ENCODE data around the gene LRRC59. TPM values are rescaled to one million over a fixed set of nuclear protein-coding genes. Genes with fewer than 3 reads are reported as not detected.

The LRRC59 gene
- total and polyA plus RNA-seq, 4 donors: 43.8 to 117 (median 79.2) TPM

GRCh38 chr17:50356418-50356817 is 40.9 kb downstream of the LRRC59 start:
- no peaks in the 10 kb centered on the region for H3K4me1 ChIP-seq (ENCODE audit: control insufficient read depth in 5 of 5, insufficient read depth in 5 of 5, low read length in 5 of 5)
- DNase-seq (no peak), ATAC-seq (ENCODE audit: insufficient read depth, low FRiP score) (no peak)
- H3K9me3 ChIP-seq (ENCODE audit: control insufficient read depth in 4 of 4, insufficient read depth in 3 of 4, low read length in 3 of 4): no peaks in the 10 kb centered on the region
- no peak overlapping the region for H3K4me3 ChIP-seq
- WGBS, 2 donors: 96% methylated on average over 12 of the region's 12 CpGs
- no peak overlapping the region for H3K9ac ChIP-seq (ENCODE audit: insufficient read depth in 1 of 2, low read length in 2 of 2)
- no peaks in the 10 kb centered on the region for H3K27me3 ChIP-seq (ENCODE audit: control insufficient read depth in 3 of 3, insufficient read depth in 3 of 3, low read length in 2 of 3)
- no peak overlapping the region for H3K27ac ChIP-seq (ENCODE audit: low read depth in 1 of 2, low read length in 1 of 2)
- TF ChIP-seq CTCF (IDR thresholded peaks at IDR 0.05; ENCODE audit: control extremely low read depth, extremely low read depth): no peak
- peaks cover 0 to 71% (median 28%) of the 10 kb centered on the region in 4 donors for H3K36me3 ChIP-seq (ENCODE audit: control insufficient read depth in 4 of 4, insufficient read depth in 4 of 4, low read length in 4 of 4)

GRCh38 chr17:50355701-50356341 is 41.5 kb downstream of the LRRC59 start:
- no peak overlapping the region for H3K27ac ChIP-seq (ENCODE audit: low read depth in 1 of 2, low read length in 1 of 2)
- H3K9me3 ChIP-seq (ENCODE audit: control insufficient read depth in 4 of 4, insufficient read depth in 3 of 4, low read length in 3 of 4): no peaks in the 10 kb centered on the region
- DNase-seq (no peak), ATAC-seq (ENCODE audit: insufficient read depth, low FRiP score) (no peak)
- H3K4me1 ChIP-seq (ENCODE audit: control insufficient read depth in 5 of 5, insufficient read depth in 5 of 5, low read length in 5 of 5): no peaks in the 10 kb centered on the region
- H3K9ac ChIP-seq (ENCODE audit: insufficient read depth in 1 of 2, low read length in 2 of 2): no peak overlapping the region
- no peak overlapping the region for H3K4me3 ChIP-seq
- H3K36me3 ChIP-seq (ENCODE audit: control insufficient read depth in 4 of 4, insufficient read depth in 4 of 4, low read length in 4 of 4): peaks cover 0 to 69% (median 26%) of the 10 kb centered on the region in 4 donors
- H3K27me3 ChIP-seq (ENCODE audit: control insufficient read depth in 3 of 3, insufficient read depth in 3 of 3, low read length in 2 of 3): no peaks in the 10 kb centered on the region
- 92 to 93% methylated on average over 20 of the region's 20 CpGs for WGBS, 2 donors
- TF ChIP-seq CTCF (IDR thresholded peaks at IDR 0.05; ENCODE audit: control extremely low read depth, extremely low read depth): no peak

GRCh38 chr17:50355336-50355700 is 42.0 kb downstream of the LRRC59 start:
- 89% methylated on average over 4 of the region's 4 CpGs for WGBS, 2 donors
- Histone ChIP-seq H3K9ac (ENCODE audit: insufficient read depth in 1 of 2, low read length in 2 of 2) (no peak overlapping the region), H3K27ac (ENCODE audit: low read depth in 1 of 2, low read length in 1 of 2) (no peak overlapping the region), H3K36me3 (ENCODE audit: control insufficient read depth in 4 of 4, insufficient read depth in 4 of 4, low read length in 4 of 4) (peaks cover 0 to 67% (median 26%) of the 10 kb centered on the region in 4 donors), H3K9me3 (ENCODE audit: control insufficient read depth in 4 of 4, insufficient read depth in 3 of 4, low read length in 3 of 4) (no peaks in the 10 kb centered on the region), H3K27me3 (ENCODE audit: control insufficient read depth in 3 of 3, insufficient read depth in 3 of 3, low read length in 2 of 3) (no peaks in the 10 kb centered on the region), H3K4me3 (no peak overlapping the region), H3K4me1 (ENCODE audit: control insufficient read depth in 5 of 5, insufficient read depth in 5 of 5, low read length in 5 of 5) (no peaks in the 10 kb centered on the region)
- no peak for TF ChIP-seq CTCF (IDR thresholded peaks at IDR 0.05; ENCODE audit: control extremely low read depth, extremely low read depth)
- ATAC-seq (ENCODE audit: insufficient read depth, low FRiP score) (no peak), DNase-seq (no peak)

- DNase-seq: no peak
- H3K4me3 ChIP-seq: no peak overlapping the region
- WGBS, 2 donors: 95 to 97% methylated on average over 13 of the region's 13 CpGs
These were observed 42.5 kb downstream of the LRRC59 start for GRCh38 chr17:50354776-50355175.

More at GRCh38 chr17:50354776-50355175, 42.5 kb downstream of the LRRC59 start:
- Histone ChIP-seq H3K9me3 (ENCODE audit: control insufficient read depth in 4 of 4, insufficient read depth in 3 of 4, low read length in 3 of 4) (no peaks in the 10 kb centered on the region), H3K4me1 (ENCODE audit: control insufficient read depth in 5 of 5, insufficient read depth in 5 of 5, low read length in 5 of 5) (no peaks in the 10 kb centered on the region), H3K27me3 (ENCODE audit: control insufficient read depth in 3 of 3, insufficient read depth in 3 of 3, low read length in 2 of 3) (no peaks in the 10 kb centered on the region), H3K9ac (ENCODE audit: insufficient read depth in 1 of 2, low read length in 2 of 2) (no peak overlapping the region), H3K27ac (ENCODE audit: low read depth in 1 of 2, low read length in 1 of 2) (no peak overlapping the region), H3K36me3 (ENCODE audit: control insufficient read depth in 4 of 4, insufficient read depth in 4 of 4, low read length in 4 of 4) (peaks cover 0 to 62% (median 25%) of the 10 kb centered on the region in 4 donors)
- no peak for ATAC-seq (ENCODE audit: insufficient read depth, low FRiP score)
- TF ChIP-seq CTCF (IDR thresholded peaks at IDR 0.05; ENCODE audit: control extremely low read depth, extremely low read depth): no peak
